ENCODE data around the gene SYT9. TPM values are rescaled to one million over a fixed set of nuclear protein-coding genes. Genes with fewer than 3 reads are reported as not detected.

Gene SYT9
- polyA plus RNA-seq, 3 donors from 2014 or later: not detected

Other genes with a start within 250 kb of the SYT9 start
- gene ZNF214, start 231.6 kb upstream of the SYT9 start, polyA plus RNA-seq: not detected
- gene NLRP14, start 231.4 kb upstream of the SYT9 start, polyA plus RNA-seq: not detected
- gene RBMXL2, start 162.9 kb upstream of the SYT9 start, polyA plus RNA-seq: not detected
- under 1 TPM in 2 of 3 donors, not detected in 1; 0.13 to 0.18 TPM for gene OLFML1, start 233.6 kb downstream of the SYT9 start, polyA plus RNA-seq